GM19193 (cell line): ENCODE results near the gene KIZ.

ENCODE experiments used
- POLR2A ChIP-seq: IDR thresholded peaks from 4 replicates; pipeline ENCODE4 v1.6.1; 2011; ENCODE audit not compliant: insufficient read depth, insufficient read length; ENCODE audit errors: extremely low read depth

KIZ gene

GRCh38 chr20:21145424-21145823, 19.5 kb downstream of the KIZ start:
- no peak for TF ChIP-seq POLR2A

- no peak for TF ChIP-seq POLR2A
Measured at GRCh38 chr20:21146215-21146614, 20.3 kb downstream of the KIZ start.

- no peak for TF ChIP-seq POLR2A
Measured at GRCh38 chr20:21147593-21147992, 21.7 kb downstream of the KIZ start.

GRCh38 chr20:21149344-21149743, 23.5 kb downstream of the KIZ start:
- TF ChIP-seq POLR2A, result no peak

GRCh38 chr20:21151791-21152190, 25.9 kb downstream of the KIZ start:
- no peak for TF ChIP-seq POLR2A

- TF ChIP-seq POLR2A, result no peak
Measured at GRCh38 chr20:21154692-21155091, 28.8 kb downstream of the KIZ start.

- TF ChIP-seq POLR2A, result no peak
Measured at GRCh38 chr20:21155268-21155667, 29.4 kb downstream of the KIZ start.

GRCh38 chr20:21156266-21156665, 30.4 kb downstream of the KIZ start:
- no peak for TF ChIP-seq POLR2A

- no peak for TF ChIP-seq POLR2A
Measured at GRCh38 chr20:21157006-21157405, 31.1 kb downstream of the KIZ start.

- TF ChIP-seq POLR2A, result no peak
Measured at GRCh38 chr20:21159658-21160380, 33.9 kb downstream of the KIZ start.

- no peak for TF ChIP-seq POLR2A
Measured at GRCh38 chr20:21161926-21162325, 36.0 kb downstream of the KIZ start.

- TF ChIP-seq POLR2A, result no peak
Measured at GRCh38 chr20:21162631-21163030, 36.7 kb downstream of the KIZ start.

GRCh38 chr20:21166801-21167200, 40.9 kb downstream of the KIZ start:
- no peak for TF ChIP-seq POLR2A

- no peak for TF ChIP-seq POLR2A
Measured at GRCh38 chr20:21167261-21167660, 41.4 kb downstream of the KIZ start.

- no peak for TF ChIP-seq POLR2A
Measured at GRCh38 chr20:21172626-21173025, 46.7 kb downstream of the KIZ start.

- no peak for TF ChIP-seq POLR2A
Measured at GRCh38 chr20:21173485-21173884, 47.6 kb downstream of the KIZ start.
